ENCODE measurements around the gene TEX54. TPM values are rescaled to one million over a fixed set of nuclear protein-coding genes. Genes with fewer than 3 reads are reported as not detected.

The TEX54 gene
- total RNA-seq, 2 experiments from 2014 or later = 1.0 TPM; not detected in 1

DNA sequence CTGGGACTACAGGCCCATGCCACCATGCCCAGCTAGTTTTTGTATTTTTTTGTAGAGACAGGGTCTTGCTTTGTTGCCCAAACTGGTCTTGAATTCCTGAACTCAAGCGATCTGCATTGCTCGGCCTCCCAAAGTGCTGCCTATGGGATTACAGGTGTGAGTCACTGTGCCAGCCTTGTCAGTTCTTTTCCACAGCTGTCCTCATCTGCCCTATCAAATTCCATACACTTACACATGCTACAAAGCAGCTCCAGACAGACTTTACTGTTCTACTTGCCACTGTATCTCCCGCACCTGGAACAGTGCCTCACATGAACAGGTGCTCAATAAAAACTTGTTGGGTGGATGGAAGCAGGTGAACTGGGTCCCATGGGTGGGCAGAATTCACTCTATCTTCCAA is 9.0 kb downstream of the TEX54 start:
- no peak overlapping the region for H3K27ac ChIP-seq (ENCODE audit: low read depth, low read length, poor library complexity, severe bottlenecking)
- no peaks in the 10 kb centered on the region for H3K9me2 ChIP-seq (ENCODE audit: insufficient read depth, low read length)
- H3K9me3 ChIP-seq (ENCODE audit: low read length) = no peaks in the 10 kb centered on the region
- peaks cover 71% of the 10 kb centered on the region for H3K36me3 ChIP-seq (ENCODE audit: insufficient read depth, low read length)
- TF ChIP-seq, protein P1, sequence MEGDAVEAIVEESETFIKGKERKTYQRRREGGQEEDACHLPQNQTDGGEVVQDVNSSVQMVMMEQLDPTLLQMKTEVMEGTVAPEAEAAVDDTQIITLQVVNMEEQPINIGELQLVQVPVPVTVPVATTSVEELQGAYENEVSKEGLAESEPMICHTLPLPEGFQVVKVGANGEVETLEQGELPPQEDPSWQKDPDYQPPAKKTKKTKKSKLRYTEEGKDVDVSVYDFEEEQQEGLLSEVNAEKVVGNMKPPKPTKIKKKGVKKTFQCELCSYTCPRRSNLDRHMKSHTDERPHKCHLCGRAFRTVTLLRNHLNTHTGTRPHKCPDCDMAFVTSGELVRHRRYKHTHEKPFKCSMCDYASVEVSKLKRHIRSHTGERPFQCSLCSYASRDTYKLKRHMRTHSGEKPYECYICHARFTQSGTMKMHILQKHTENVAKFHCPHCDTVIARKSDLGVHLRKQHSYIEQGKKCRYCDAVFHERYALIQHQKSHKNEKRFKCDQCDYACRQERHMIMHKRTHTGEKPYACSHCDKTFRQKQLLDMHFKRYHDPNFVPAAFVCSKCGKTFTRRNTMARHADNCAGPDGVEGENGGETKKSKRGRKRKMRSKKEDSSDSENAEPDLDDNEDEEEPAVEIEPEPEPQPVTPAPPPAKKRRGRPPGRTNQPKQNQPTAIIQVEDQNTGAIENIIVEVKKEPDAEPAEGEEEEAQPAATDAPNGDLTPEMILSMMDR (conservative IDR thresholded peaks at IDR 0.05; ENCODE audit: low read length) = no peak
- H4K20me1 ChIP-seq (ENCODE audit: insufficient read depth, low read length) = no peaks in the 10 kb centered on the region
- ChIA-PET CTCF (ENCODE audit: unreplicated experiment) (no interaction called here), POLR2A (interaction anchor here (0.6 to 0.7 kb wide), 2 partner anchors 57 to 125 kb away, joined by 3 read pairs; no protein-coding TSS in a partner anchor)
- no peak overlapping the region for H3K4me3 ChIP-seq (ENCODE audit: low read depth, low read length, poor library complexity, severe bottlenecking)
- no peak overlapping the region for H3K4me2 ChIP-seq (ENCODE audit: low read length)
- H3K79me2 ChIP-seq (ENCODE audit: insufficient read depth, low read depth, low read length) = no peaks in the 10 kb centered on the region
- no peak overlapping the region for H2AFZ ChIP-seq (ENCODE audit: low read length)
- intact Hi-C loops (cut with micrococcal nuclease; ENCODE audit: unreplicated experiment) = no loop called here
- no TSS peak for BruUV-seq (replicated peaks)
- DNase-seq (ENCODE audit: low spot score) = no peak
- no peaks in the 10 kb centered on the region for H3K4me1 ChIP-seq (ENCODE audit: insufficient read depth, low read length, poor library complexity, severe bottlenecking)

DNA sequence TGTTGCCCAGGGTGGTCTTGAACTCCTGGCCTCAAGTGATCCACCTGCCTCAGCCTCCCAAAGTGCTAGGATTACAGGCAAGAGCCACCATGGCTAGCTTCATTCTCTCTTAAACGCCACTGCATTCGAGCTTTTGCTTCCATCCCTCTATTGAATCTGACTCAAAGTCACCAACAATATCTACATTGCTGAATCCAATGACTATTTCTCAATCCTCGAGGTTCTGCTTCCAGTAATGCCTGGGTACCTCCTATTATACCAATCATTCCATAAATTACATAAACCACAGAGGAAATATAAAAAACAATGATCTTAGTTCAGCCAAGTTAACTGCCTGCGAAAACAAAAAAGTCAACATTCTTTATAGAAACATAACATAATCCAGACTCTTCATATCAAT is 15.5 kb downstream of the TEX54 start:
- H3K9me3 ChIP-seq (ENCODE audit: low read length) = no peaks in the 10 kb centered on the region
- H3K36me3 ChIP-seq (ENCODE audit: insufficient read depth, low read length) = peaks cover 29% of the 10 kb centered on the region
- TF ChIP-seq, protein P1 (conservative IDR thresholded peaks at IDR 0.05; ENCODE audit: low read length) = no peak
- TF ChIP-seq EZH2phosphoT487 (IDR thresholded peaks at IDR 0.05; ENCODE audit: borderline replicate concordance, low read depth, low read length) = no peak
- no TSS peak for BruUV-seq (replicated peaks)
- no peaks in the 10 kb centered on the region for H3K79me2 ChIP-seq (ENCODE audit: insufficient read depth, low read depth, low read length)
- no peak overlapping the region for H3K4me3 ChIP-seq (ENCODE audit: low read depth, low read length, poor library complexity, severe bottlenecking)
- no peak overlapping the region for H3K27ac ChIP-seq (ENCODE audit: low read depth, low read length, poor library complexity, severe bottlenecking)
- no peak overlapping the region for H2AFZ ChIP-seq (ENCODE audit: low read length)
- no peak overlapping the region for H3K4me2 ChIP-seq (ENCODE audit: low read length)
- no peaks in the 10 kb centered on the region for H3K4me1 ChIP-seq (ENCODE audit: insufficient read depth, low read length, poor library complexity, severe bottlenecking)
- no peak for DNase-seq (ENCODE audit: low spot score)
- no peaks in the 10 kb centered on the region for H4K20me1 ChIP-seq (ENCODE audit: insufficient read depth, low read length)
- POLR2A ChIA-PET = interaction anchor here (1.0 to 1.5 kb wide), 3 partner anchors 10 to 39 kb away, joined by 4 to 6 read pairs (median 5); no protein-coding TSS in a partner anchor
- H3K9me2 ChIP-seq (ENCODE audit: insufficient read depth, low read length) = no peaks in the 10 kb centered on the region
- CTCF ChIA-PET (ENCODE audit: unreplicated experiment) = interaction anchor here (0.6 kb wide), 1 partner anchor 216 kb away, joined by 8 read pairs; no protein-coding TSS in a partner anchor
- intact Hi-C loops (cut with micrococcal nuclease; ENCODE audit: unreplicated experiment) = no loop called here

DNA sequence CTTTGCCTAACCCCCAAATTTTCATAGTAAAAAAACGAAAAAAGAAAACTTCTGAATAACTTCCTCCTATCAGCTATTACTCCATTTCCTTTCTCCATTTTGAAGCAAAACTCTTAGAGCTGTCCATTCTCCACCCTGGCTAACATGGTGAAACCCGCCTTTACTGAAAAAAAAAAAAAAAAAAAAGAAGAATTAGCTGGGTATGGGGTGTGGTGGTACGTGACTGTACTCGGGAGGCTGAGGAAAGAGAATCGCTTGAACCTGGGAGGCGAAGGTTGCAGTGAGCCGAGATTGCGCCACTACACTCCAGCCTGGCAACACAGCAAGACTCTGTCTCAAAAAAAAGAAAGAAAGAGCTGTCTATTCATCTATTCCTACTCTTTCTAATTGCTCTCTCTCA is 16.1 kb downstream of the TEX54 start:
- ChIA-PET CTCF (ENCODE audit: unreplicated experiment) (interaction anchor here (0.6 to 1.0 kb wide), 2 partner anchors 11 to 216 kb away, joined by 3 to 8 read pairs; no protein-coding TSS in a partner anchor), POLR2A (interaction anchor here (0.9 to 1.5 kb wide), 5 partner anchors 10 to 40 kb away, joined by 3 to 6 read pairs (median 5); no protein-coding TSS in a partner anchor)
- H4K20me1 ChIP-seq (ENCODE audit: insufficient read depth, low read length) = no peaks in the 10 kb centered on the region
- no peak overlapping the region for H3K4me3 ChIP-seq (ENCODE audit: low read depth, low read length, poor library complexity, severe bottlenecking)
- H3K9me2 ChIP-seq (ENCODE audit: insufficient read depth, low read length) = no peaks in the 10 kb centered on the region
- no peaks in the 10 kb centered on the region for H3K79me2 ChIP-seq (ENCODE audit: insufficient read depth, low read depth, low read length)
- BruUV-seq (replicated peaks) = no TSS peak
- intact Hi-C loops (cut with micrococcal nuclease; ENCODE audit: unreplicated experiment) = no loop called here
- no peak overlapping the region for H3K4me2 ChIP-seq (ENCODE audit: low read length)
- no peaks in the 10 kb centered on the region for H3K4me1 ChIP-seq (ENCODE audit: insufficient read depth, low read length, poor library complexity, severe bottlenecking)
- H3K27ac ChIP-seq (ENCODE audit: low read depth, low read length, poor library complexity, severe bottlenecking) = no peak overlapping the region
- H3K36me3 ChIP-seq (ENCODE audit: insufficient read depth, low read length) = peaks cover 29% of the 10 kb centered on the region
- no peak for DNase-seq (ENCODE audit: low spot score)
- H3K9me3 ChIP-seq (ENCODE audit: low read length) = no peaks in the 10 kb centered on the region
- TF ChIP-seq, protein P1 (conservative IDR thresholded peaks at IDR 0.05; ENCODE audit: low read length) = no peak
- TF ChIP-seq EZH2phosphoT487 (IDR thresholded peaks at IDR 0.05; ENCODE audit: borderline replicate concordance, low read depth, low read length) = no peak
- no peak overlapping the region for H2AFZ ChIP-seq (ENCODE audit: low read length)

Data from OCI-LY7 (cell line).